Measurements from ENCODE around the gene TCF25.
"Not testable (repeated sequence)": the region's sequence is repeated elsewhere in the genome, so short reads cannot be mapped to it uniquely, and the experiment has no call there.

TCF25 gene

GRCh38 chr16:89845417-89845816, 28.0 kb upstream of the TCF25 start:
- no peak for DNase-seq

- DNase-seq, result no peak
These were observed 26.1 kb upstream of the TCF25 start for GRCh38 chr16:89847051-89847939.

GRCh38 chr16:89847940-89848297, 25.5 kb upstream of the TCF25 start:
- no peak for DNase-seq

GRCh38 chr16:89848974-89849373, 24.4 kb upstream of the TCF25 start:
- no peak for DNase-seq

- no peak for DNase-seq
These were observed 19.9 kb upstream of the TCF25 start for GRCh38 chr16:89853306-89853993.

- no peak for DNase-seq
These were observed 18.0 kb upstream of the TCF25 start for GRCh38 chr16:89855301-89855945.

- DNase-seq, result no peak
These were observed 17.4 kb upstream of the TCF25 start for GRCh38 chr16:89855986-89856385.

GRCh38 chr16:89858973-89859614, 14.3 kb upstream of the TCF25 start:
- DNase-seq, result no peak

- no peak for DNase-seq
These were observed 13.8 kb upstream of the TCF25 start for GRCh38 chr16:89859615-89860007.

- peak; percentile 85 for DNase-seq
These were observed 12.6 kb upstream of the TCF25 start for GRCh38 chr16:89860747-89861304.

GRCh38 chr16:89861648-89862047, 11.7 kb upstream of the TCF25 start:
- DNase-seq, result no peak

- DNase-seq, result no peak
These were observed 10.7 kb upstream of the TCF25 start for GRCh38 chr16:89862732-89863131.

GRCh38 chr16:89863741-89864526, 9.5 kb upstream of the TCF25 start:
- peak; percentile 67 for DNase-seq

- peak; percentile 41 for DNase-seq
These were observed 8.9 kb upstream of the TCF25 start for GRCh38 chr16:89864527-89864820.

- no peak for DNase-seq
These were observed 5.5 kb upstream of the TCF25 start for GRCh38 chr16:89867918-89868317.

GRCh38 chr16:89869911-89870310, 3.5 kb upstream of the TCF25 start:
- DNase-seq, result no peak

GRCh38 chr16:89870440-89870839, 3.0 kb upstream of the TCF25 start:
- no peak for DNase-seq

GRCh38 chr16:89871895-89872294, 1.5 kb upstream of the TCF25 start:
- no peak for DNase-seq

GRCh38 chr16:89873972-89874689, 739 bp downstream of the TCF25 start:
- peak; percentile 98 for DNase-seq

GRCh38 chr16:89879123-89879522, 5.7 kb downstream of the TCF25 start:
- DNase-seq, result not testable (repeated sequence)

GRCh38 chr16:89880477-89881367, 7.3 kb downstream of the TCF25 start:
- no peak for DNase-seq
